Astrocyte of the hippocampus (primary cell): Measurements from ENCODE around the gene KIAA1210.

ENCODE experiments used
- DNase-seq: peaks from one replicate; pipeline ENCODE4 v3.0.0; 2011; ENCODE audit warnings: low read depth, low spot score

The KIAA1210 gene

GRCh38 chrX:119093991-119094735, 33.4 kb downstream of the KIAA1210 start:
- DNase-seq: no peak

GRCh38 chrX:119090627-119091026, 37.0 kb downstream of the KIAA1210 start:
- no peak for DNase-seq

- no peak for DNase-seq
Measured at GRCh38 chrX:119089619-119090018, 38.0 kb downstream of the KIAA1210 start.

GRCh38 chrX:119087121-119087520, 40.5 kb downstream of the KIAA1210 start:
- DNase-seq: no peak

- no peak for DNase-seq
Measured at GRCh38 chrX:119084766-119085165, 42.8 kb downstream of the KIAA1210 start.

- no peak for DNase-seq
Measured at GRCh38 chrX:119082278-119082677, 45.3 kb downstream of the KIAA1210 start.

GRCh38 chrX:119075270-119076025, 52.2 kb downstream of the KIAA1210 start:
- no peak for DNase-seq

GRCh38 chrX:119073911-119074310, 53.7 kb downstream of the KIAA1210 start:
- DNase-seq: no peak

- no peak for DNase-seq
Measured at GRCh38 chrX:119073200-119073905, 54.3 kb downstream of the KIAA1210 start.

GRCh38 chrX:119072744-119073143, 54.9 kb downstream of the KIAA1210 start, which contains the start of gene CT47C1:
CT47C1 (plus strand) TSS chrX:119072993; CDS start chrX:119073226, 233 bp downstream.
- no peak for DNase-seq

GRCh38 chrX:119071381-119071780, 56.2 kb downstream of the KIAA1210 start:
- DNase-seq: no peak

- no peak for DNase-seq
Measured at GRCh38 chrX:119069762-119070161, 57.9 kb downstream of the KIAA1210 start.

- no peak for DNase-seq
Measured at GRCh38 chrX:119069128-119069527, 58.5 kb downstream of the KIAA1210 start.

GRCh38 chrX:119067023-119067739, 60.4 kb downstream of the KIAA1210 start:
- peak; percentile 69 for DNase-seq

GRCh38 chrX:119063428-119063827, 64.2 kb downstream of the KIAA1210 start:
- DNase-seq: no peak

- peak; percentile 10 for DNase-seq
Measured at GRCh38 chrX:119062750-119063374, 64.8 kb downstream of the KIAA1210 start.

- DNase-seq: peak; percentile 8
Measured at GRCh38 chrX:119055687-119056086, 71.9 kb downstream of the KIAA1210 start.

GRCh38 chrX:119045884-119046283, 81.7 kb downstream of the KIAA1210 start:
- DNase-seq: no peak

GRCh38 chrX:119042996-119043395, 84.6 kb downstream of the KIAA1210 start:
- DNase-seq: no peak

GRCh38 chrX:119042040-119042439, 85.6 kb downstream of the KIAA1210 start:
- DNase-seq: no peak

GRCh38 chrX:119041175-119041574, 86.4 kb downstream of the KIAA1210 start:
- DNase-seq: peak; percentile 34
